Daoy (cell line): ENCODE results near the gene MGLL. TPM values are rescaled to one million over a fixed set of nuclear protein-coding genes. Genes with fewer than 3 reads are reported as not detected.

Experiments
- DNase-seq: peaks from one replicate; pipeline ENCODE4 v3.0.0-alpha.2; 2015; ENCODE audit warnings: low read depth
- total RNA-seq: library from RNA; depleted of rRNA; stranded (reverse); fragments of >200 nt; shearing (Covaris generic); gene quantifications from 2 replicates; pipeline ENCODE4 v1.2.3, GENCODE V29; 2014

The MGLL gene
- total RNA-seq, 1 experiment from 2014 or later: 37.1 TPM

GRCh38 chr3:127758013-127758412 lies 64.3 kb downstream of the MGLL start:
- DNase-seq: no peak

- no peak for DNase-seq
Observed at GRCh38 chr3:127755305-127755681, 67.0 kb downstream of the MGLL start.

- DNase-seq: no peak
Observed at GRCh38 chr3:127754411-127755304, 67.7 kb downstream of the MGLL start.

- no peak for DNase-seq
Observed at GRCh38 chr3:127753898-127754410, 68.4 kb downstream of the MGLL start.

GRCh38 chr3:127753338-127753737 lies 69.0 kb downstream of the MGLL start:
- DNase-seq: no peak

- no peak for DNase-seq
Observed at GRCh38 chr3:127751782-127752181, 70.5 kb downstream of the MGLL start.

- DNase-seq: peak; percentile 74
Observed at GRCh38 chr3:127751163-127751621, 71.1 kb downstream of the MGLL start.

GRCh38 chr3:127750226-127751031 lies 71.9 kb downstream of the MGLL start:
- DNase-seq: peak; percentile 93

- no peak for DNase-seq
Observed at GRCh38 chr3:127749787-127750225, 72.5 kb downstream of the MGLL start.

- DNase-seq: no peak
Observed at GRCh38 chr3:127749361-127749760, 73.0 kb downstream of the MGLL start.

GRCh38 chr3:127748754-127749327 lies 73.5 kb downstream of the MGLL start:
- DNase-seq: no peak

- peak; percentile 92 for DNase-seq
Observed at GRCh38 chr3:127747751-127748521, 74.4 kb downstream of the MGLL start.

GRCh38 chr3:127747066-127747465 lies 75.2 kb downstream of the MGLL start:
- DNase-seq: no peak

GRCh38 chr3:127746400-127747057 lies 75.8 kb downstream of the MGLL start:
- peak; percentile 45 for DNase-seq

- DNase-seq: no peak
Observed at GRCh38 chr3:127745656-127746399, 76.5 kb downstream of the MGLL start.

- no peak for DNase-seq
Observed at GRCh38 chr3:127744875-127745274, 77.4 kb downstream of the MGLL start.

- DNase-seq: no peak
Observed at GRCh38 chr3:127744253-127744815, 78.0 kb downstream of the MGLL start.

- DNase-seq: no peak
Observed at GRCh38 chr3:127743351-127744252, 78.7 kb downstream of the MGLL start.

- no peak for DNase-seq
Observed at GRCh38 chr3:127742580-127742979, 79.7 kb downstream of the MGLL start.
